ENCODE results near the gene GRIK3.

DNA sequence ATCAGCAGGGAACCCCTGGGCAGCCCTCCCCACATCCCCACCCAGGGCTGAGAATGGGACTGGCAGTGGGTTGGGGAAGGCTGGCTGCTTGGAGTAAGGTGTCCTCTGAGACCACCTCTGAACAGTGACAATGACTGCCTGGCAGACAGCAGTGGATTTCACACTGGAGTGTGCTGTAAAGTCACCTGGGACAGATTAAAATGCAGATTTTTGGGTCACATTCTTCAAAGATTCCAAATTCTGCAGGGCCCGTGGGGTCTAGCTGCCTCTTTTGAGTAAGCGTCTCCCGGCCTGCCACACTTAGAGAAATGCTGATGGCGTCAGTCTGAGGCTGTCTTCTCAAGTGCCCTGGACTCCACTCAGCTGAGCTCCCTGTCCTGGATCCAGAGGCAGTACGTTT lies 164.5 kb downstream of the GRIK3 start:
- TF ChIP-seq, protein P1, sequence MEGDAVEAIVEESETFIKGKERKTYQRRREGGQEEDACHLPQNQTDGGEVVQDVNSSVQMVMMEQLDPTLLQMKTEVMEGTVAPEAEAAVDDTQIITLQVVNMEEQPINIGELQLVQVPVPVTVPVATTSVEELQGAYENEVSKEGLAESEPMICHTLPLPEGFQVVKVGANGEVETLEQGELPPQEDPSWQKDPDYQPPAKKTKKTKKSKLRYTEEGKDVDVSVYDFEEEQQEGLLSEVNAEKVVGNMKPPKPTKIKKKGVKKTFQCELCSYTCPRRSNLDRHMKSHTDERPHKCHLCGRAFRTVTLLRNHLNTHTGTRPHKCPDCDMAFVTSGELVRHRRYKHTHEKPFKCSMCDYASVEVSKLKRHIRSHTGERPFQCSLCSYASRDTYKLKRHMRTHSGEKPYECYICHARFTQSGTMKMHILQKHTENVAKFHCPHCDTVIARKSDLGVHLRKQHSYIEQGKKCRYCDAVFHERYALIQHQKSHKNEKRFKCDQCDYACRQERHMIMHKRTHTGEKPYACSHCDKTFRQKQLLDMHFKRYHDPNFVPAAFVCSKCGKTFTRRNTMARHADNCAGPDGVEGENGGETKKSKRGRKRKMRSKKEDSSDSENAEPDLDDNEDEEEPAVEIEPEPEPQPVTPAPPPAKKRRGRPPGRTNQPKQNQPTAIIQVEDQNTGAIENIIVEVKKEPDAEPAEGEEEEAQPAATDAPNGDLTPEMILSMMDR (conservative IDR thresholded peaks at IDR 0.05; ENCODE audit: low read depth in 2 of 2) = no peak
- TF ChIP-seq EZH2 (IDR thresholded peaks at IDR 0.05; ENCODE audit: low read depth, unreplicated experiment) = no peak
- no peak for TF ChIP-seq ZNF114 (CRISPR knock-in tag; IDR thresholded peaks at IDR 0.05)
- TF ChIP-seq, protein P2, sequence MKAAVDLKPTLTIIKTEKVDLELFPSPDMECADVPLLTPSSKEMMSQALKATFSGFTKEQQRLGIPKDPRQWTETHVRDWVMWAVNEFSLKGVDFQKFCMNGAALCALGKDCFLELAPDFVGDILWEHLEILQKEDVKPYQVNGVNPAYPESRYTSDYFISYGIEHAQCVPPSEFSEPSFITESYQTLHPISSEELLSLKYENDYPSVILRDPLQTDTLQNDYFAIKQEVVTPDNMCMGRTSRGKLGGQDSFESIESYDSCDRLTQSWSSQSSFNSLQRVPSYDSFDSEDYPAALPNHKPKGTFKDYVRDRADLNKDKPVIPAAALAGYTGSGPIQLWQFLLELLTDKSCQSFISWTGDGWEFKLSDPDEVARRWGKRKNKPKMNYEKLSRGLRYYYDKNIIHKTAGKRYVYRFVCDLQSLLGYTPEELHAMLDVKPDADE (IDR thresholded peaks at IDR 0.05) = no peak
